Left ventricle myocardium inferior (tissue), 1 donor: ENCODE measurements around the gene SYCE3. TPM values are rescaled to one million over a fixed set of nuclear protein-coding genes. Genes with fewer than 3 reads are reported as not detected.
"Not testable (repeated sequence)": the region's sequence is repeated elsewhere in the genome, so short reads cannot be mapped to it uniquely, and the experiment has no call there.

ENCODE experiments used
- DNase-seq: peaks from one replicate; pipeline ENCODE4 v3.0.0-alpha.2; 2020
- H3K27ac ChIP-seq: fragments of 200-600 bp; replicated peaks from 2 replicates; pipeline ENCODE4 v1.8.0; 2021
- H3K27me3 ChIP-seq: fragments of 200-600 bp; 2 replicates; pipeline ENCODE4 v1.8.0; 2021; ENCODE audit warnings: low read depth
- H3K36me3 ChIP-seq: fragments of 200-600 bp; 2 replicates; pipeline ENCODE4 v1.8.0; 2021
- H3K4me1 ChIP-seq: fragments of 200-600 bp; 2 replicates; pipeline ENCODE4 v1.8.0; 2021
- H3K4me3 ChIP-seq: fragments of 200-600 bp; 2 replicates; pipeline ENCODE4 v1.8.0; 2021; ENCODE audit warnings: mild to moderate bottlenecking, moderate library complexity
- H3K9me3 ChIP-seq: fragments of 200-600 bp; replicated peaks from 2 replicates; pipeline ENCODE4 v1.8.0; 2021
- CTCF ChIP-seq: fragments of 200-600 bp; IDR thresholded peaks from 2 replicates; pipeline ENCODE4 v1.8.0; 2021; ENCODE audit warnings: antibody characterized with exemption, mild to moderate bottlenecking, borderline replicate concordance
- intact Hi-C: fragments of 100-400 bp; cut with micrococcal nuclease; formaldehyde crosslinking; loops from one replicate; pipeline ENCODE4 v1.11.0; 2022
- total RNA-seq: library from RNA; stranded (reverse); fragmentation: NEBNext Ultra II Directional; extraction: Animal tissue kit (Norgen Biotek cat#: 25700); gene quantifications from one replicate; pipeline ENCODE4 v1.2.1, GENCODE V29; 2021
- donor health status: DM: no; HTN: yes; CAD: no; lungs with severe emphysema.

SYCE3 gene
- total RNA-seq, 1 donor from 2014 or later: not detected

GRCh38 chr22:50609599-50609998, 46.9 kb upstream of the SYCE3 start:
- Histone ChIP-seq H3K27me3 (peaks cover 78% of the 10 kb centered on the region), H3K9me3 (no peaks in the 10 kb centered on the region), H3K4me1 (peaks cover 8% of the 10 kb centered on the region), H3K4me3 (no peak overlapping the region), H3K36me3 (no peaks in the 10 kb centered on the region), H3K27ac (no peak overlapping the region)
- DNase-seq: no peak
- TF ChIP-seq CTCF: no peak
- intact Hi-C loops: no loop called here

- Histone ChIP-seq H3K27ac (no peak overlapping the region), H3K27me3 (peaks cover 84% of the 10 kb centered on the region), H3K4me1 (peaks cover 8% of the 10 kb centered on the region), H3K9me3 (no peaks in the 10 kb centered on the region), H3K4me3 (no peak overlapping the region), H3K36me3 (no peaks in the 10 kb centered on the region)
- TF ChIP-seq CTCF: no peak
- intact Hi-C loops: no loop called here
- DNase-seq: no peak
Measured at GRCh38 chr22:50608996-50609395, 46.3 kb upstream of the SYCE3 start.

GRCh38 chr22:50608058-50608840, 45.5 kb upstream of the SYCE3 start:
- H3K27ac ChIP-seq, H3K36me3 ChIP-seq, H3K4me3 ChIP-seq, intact Hi-C loops, H3K4me1 ChIP-seq, DNase-seq, H3K9me3 ChIP-seq: not testable (repeated sequence)
- H3K27me3 ChIP-seq: peaks cover 86% of the 10 kb centered on the region

GRCh38 chr22:50607659-50608020, 44.9 kb upstream of the SYCE3 start:
- intact Hi-C loops: no loop called here
- Histone ChIP-seq H3K4me1 (peaks cover 6% of the 10 kb centered on the region), H3K36me3 (no peaks in the 10 kb centered on the region), H3K4me3 (no peak overlapping the region), H3K9me3 (no peaks in the 10 kb centered on the region), H3K27me3 (peaks cover 87% of the 10 kb centered on the region), H3K27ac (no peak overlapping the region)
- no peak for DNase-seq
- TF ChIP-seq CTCF: no peak

GRCh38 chr22:50606946-50607658, 44.4 kb upstream of the SYCE3 start:
- H3K4me3 ChIP-seq: no peak overlapping the region
- intact Hi-C loops: no loop called here
- H3K36me3 ChIP-seq: no peaks in the 10 kb centered on the region
- TF ChIP-seq CTCF: no peak
- DNase-seq: no peak
- peaks cover 6% of the 10 kb centered on the region for H3K4me1 ChIP-seq
- no peak overlapping the region for H3K27ac ChIP-seq
- peaks cover 88% of the 10 kb centered on the region for H3K27me3 ChIP-seq
- no peaks in the 10 kb centered on the region for H3K9me3 ChIP-seq
